Activated CD4-positive, alpha-beta memory T cell treated with anti-CD3 and anti-CD28 coated beads for 36 hours (primary cell): ENCODE measurements around the gene NEUROD2. TPM values are rescaled to one million over a fixed set of nuclear protein-coding genes. Genes with fewer than 3 reads are reported as not detected.
"Not testable (repeated sequence)": the region's sequence is repeated elsewhere in the genome, so short reads cannot be mapped to it uniquely, and the experiment has no call there.

Source experiments
- CTCF ChIA-PET: fragments of 350-600 bp; sonication (Branson Sonifier 250); formaldehyde crosslinking; loops from one replicate; lab custom pipeline; 2021; ENCODE audit warnings: antibody characterized with exemption, inconsistent platforms; lab: Charles Lee
- POLR2A ChIA-PET: fragments of 350-600 bp; sonication (Branson Sonifier 250); formaldehyde crosslinking; loops from one replicate; lab custom pipeline; 2021; ENCODE audit warnings: antibody characterized with exemption; lab: Charles Lee
- DNase-seq: peaks from one replicate; pipeline ENCODE4 v3.0.0-alpha.2; 2020
- H3K27ac Mint-ChIP-seq: one replicate; pipeline ENCODE4 v1.8.0; 2021; ENCODE audit warnings: mixed read lengths
- H3K27me3 Mint-ChIP-seq: one replicate; pipeline ENCODE4 v1.8.0; 2021; ENCODE audit warnings: mixed read lengths
- H3K36me3 Mint-ChIP-seq: one replicate; pipeline ENCODE4 v1.8.0; 2021; ENCODE audit warnings: mixed read lengths
- H3K4me1 Mint-ChIP-seq: one replicate; pipeline ENCODE4 v1.8.0; 2021; ENCODE audit warnings: low read depth, mixed read lengths
- H3K4me3 Mint-ChIP-seq: one replicate; pipeline ENCODE4 v1.8.0; 2021; ENCODE audit warnings: mild to moderate bottlenecking, mixed read lengths
- H3K9me3 Mint-ChIP-seq: one replicate; pipeline ENCODE4 v1.8.0; 2021; ENCODE audit warnings: mixed read lengths
- intact Hi-C: fragments of 100-400 bp; cut with micrococcal nuclease; formaldehyde crosslinking; loops from one replicate; pipeline ENCODE4 v1.15.1; 2023
- total RNA-seq, 2 experiments: library from RNA; stranded (reverse); gene quantifications; one replicate each; pipeline ENCODE4 v1.2.3, GENCODE V29; 2021

NEUROD2 gene
- total RNA-seq, 2 experiments from 2014 or later: not detected

DNA sequence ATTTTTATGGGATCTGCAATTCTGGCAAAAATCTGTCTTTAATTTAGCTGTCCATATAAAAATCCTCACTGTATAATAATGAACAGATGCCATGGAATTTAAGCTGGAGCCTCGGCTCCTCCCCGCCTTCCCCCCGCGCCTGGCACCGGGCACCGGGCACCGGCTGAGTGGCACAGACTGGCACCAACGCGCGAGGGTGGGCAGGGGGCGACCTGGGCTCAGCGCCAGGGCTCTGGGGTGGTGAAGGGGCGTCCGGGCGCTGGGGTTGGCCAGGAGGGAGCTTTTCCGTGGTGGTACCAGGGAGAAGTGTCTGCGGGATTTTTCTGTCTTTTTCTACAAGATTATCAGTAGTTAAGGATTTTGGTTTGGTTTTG lies 9.1 kb downstream of the NEUROD2 start:
- Mint-ChIP-seq H3K9me3 (no peaks in the 10 kb centered on the region), H3K36me3 (no peaks in the 10 kb centered on the region), H3K27me3 (peaks cover 79% of the 10 kb centered on the region), H3K4me1 (peaks cover 32% of the 10 kb centered on the region), H3K4me3 (no peak overlapping the region), H3K27ac (no peak overlapping the region)
- ChIA-PET POLR2A (no interaction called here), CTCF (interaction anchor here (1.5 to 2.1 kb wide), 2 partner anchors 22 kb away, joined by 3 to 16 read pairs; no protein-coding TSS in a partner anchor)
- intact Hi-C loops: no loop called here
- no peak for DNase-seq

DNA sequence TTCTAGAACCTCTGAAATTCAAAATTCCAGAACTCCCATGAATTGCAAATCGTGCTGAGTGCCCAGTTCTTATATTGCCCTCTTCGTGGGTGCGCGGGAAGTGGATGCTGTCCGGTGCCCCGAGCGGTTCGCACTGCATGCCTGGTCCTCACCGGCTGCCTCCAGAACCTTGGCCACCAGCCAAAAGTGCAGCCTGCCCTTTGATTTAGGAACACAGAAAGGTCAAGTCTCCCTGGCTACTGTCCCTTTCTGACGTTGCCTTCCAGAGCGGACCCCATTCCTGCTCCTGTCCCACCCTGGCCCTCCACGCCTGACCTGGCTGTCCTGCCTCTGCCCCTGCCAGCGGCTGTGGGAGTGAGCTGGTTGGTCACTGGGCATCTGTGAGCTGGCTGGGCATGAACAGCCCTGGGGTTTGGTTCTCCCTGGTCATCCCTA lies 9.7 kb downstream of the NEUROD2 start:
- no peak overlapping the region for H3K27ac Mint-ChIP-seq
- H3K9me3 Mint-ChIP-seq: no peaks in the 10 kb centered on the region
- intact Hi-C loops: no loop called here
- peaks cover 27% of the 10 kb centered on the region for H3K4me1 Mint-ChIP-seq
- ChIA-PET CTCF (interaction anchor here (1.0 to 2.1 kb wide), 4 partner anchors 21 to 56 kb away, joined by 3 to 16 read pairs (median 3); no protein-coding TSS in a partner anchor), POLR2A (no interaction called here)
- H3K4me3 Mint-ChIP-seq: no peak overlapping the region
- no peak for DNase-seq
- H3K36me3 Mint-ChIP-seq: no peaks in the 10 kb centered on the region
- H3K27me3 Mint-ChIP-seq: peaks cover 77% of the 10 kb centered on the region

DNA sequence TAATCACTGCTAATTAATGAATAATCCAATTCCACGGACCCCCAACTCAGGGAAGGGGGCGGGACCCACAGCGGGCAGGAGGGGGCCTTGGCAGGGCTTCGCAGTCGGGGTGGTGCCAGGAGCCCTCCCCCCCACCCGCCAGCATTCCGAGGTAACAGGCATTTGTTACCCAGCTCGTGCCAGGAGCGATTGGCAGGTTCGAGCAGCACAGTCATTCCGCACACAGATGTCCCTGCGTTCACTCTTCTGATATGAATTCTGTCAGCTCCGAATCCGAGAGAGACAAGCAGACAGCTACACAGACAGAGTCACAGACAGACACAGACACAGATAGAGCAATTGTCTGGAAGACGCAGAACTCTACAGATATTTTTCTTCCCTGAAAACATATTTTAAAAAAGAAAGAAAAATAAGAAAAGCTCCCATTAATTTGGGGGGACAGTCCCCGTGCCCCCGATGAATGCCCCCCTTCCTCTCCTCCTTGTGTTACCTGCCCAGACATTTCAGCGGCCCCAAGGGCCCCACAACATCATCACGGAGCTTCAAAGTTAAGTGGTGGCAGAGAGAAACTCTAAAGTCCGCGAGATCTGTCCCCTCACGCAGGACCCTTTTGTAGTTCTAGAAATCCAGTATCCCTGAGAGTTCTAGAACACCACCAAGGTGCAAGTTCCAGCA lies 10.2 kb downstream of the NEUROD2 start:
- CTCF ChIA-PET: interaction anchor here (1.0 to 2.1 kb wide), 4 partner anchors 21 to 56 kb away, joined by 3 to 16 read pairs (median 3); no protein-coding TSS in a partner anchor
- intact Hi-C loops: no loop called here
- DNase-seq: no peak
- H3K27ac Mint-ChIP-seq: no peak overlapping the region
- H3K4me1 Mint-ChIP-seq: peaks cover 27% of the 10 kb centered on the region
- H3K4me3 Mint-ChIP-seq: no peak overlapping the region
- H3K36me3 Mint-ChIP-seq: no peaks in the 10 kb centered on the region
- POLR2A ChIA-PET: no interaction called here
- peaks cover 72% of the 10 kb centered on the region for H3K27me3 Mint-ChIP-seq
- no peaks in the 10 kb centered on the region for H3K9me3 Mint-ChIP-seq

DNA sequence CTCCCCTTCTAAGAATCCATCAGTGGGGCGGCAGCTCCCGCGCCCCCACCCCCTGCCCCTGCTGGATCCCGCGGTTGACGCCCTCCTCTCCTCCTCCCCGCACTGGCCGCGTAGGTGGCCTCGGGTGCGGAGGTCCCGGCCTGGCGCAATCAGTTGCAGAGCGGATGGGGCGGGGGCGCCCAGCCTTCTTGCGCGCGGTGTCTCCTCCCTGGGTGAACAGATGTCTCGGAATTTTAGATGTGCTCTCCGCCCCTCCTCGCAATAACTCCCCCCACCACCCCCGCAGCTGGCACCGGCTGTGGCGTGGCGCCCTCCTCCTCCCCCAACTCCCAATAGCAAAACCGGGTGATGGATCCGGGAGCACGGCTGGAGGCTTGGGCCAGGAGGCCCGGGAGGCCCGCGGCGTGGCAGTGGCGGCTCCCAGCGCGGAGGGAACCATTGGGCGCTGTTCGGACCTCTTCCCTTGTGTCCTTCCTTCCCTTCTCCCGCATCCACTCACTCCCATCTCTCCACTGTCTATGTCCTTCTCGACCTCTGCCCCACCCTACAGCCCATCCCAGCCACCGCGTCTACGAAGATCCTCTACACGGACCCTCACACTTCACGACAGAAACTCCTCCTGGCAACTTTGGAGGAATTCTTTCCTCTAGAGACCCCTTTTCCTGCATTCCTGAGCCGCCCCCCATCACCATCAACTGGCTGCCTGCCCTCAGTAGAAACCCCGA lies 11.0 kb downstream of the NEUROD2 start:
- Mint-ChIP-seq H3K27me3 (peaks cover 68% of the 10 kb centered on the region), H3K9me3 (no peaks in the 10 kb centered on the region), H3K27ac (no peak overlapping the region), H3K4me3 (no peak overlapping the region), H3K4me1 (peaks cover 27% of the 10 kb centered on the region), H3K36me3 (no peaks in the 10 kb centered on the region)
- ChIA-PET CTCF (interaction anchor here (1.0 to 2.1 kb wide), 2 partner anchors 22 to 24 kb away, joined by 3 to 16 read pairs; no protein-coding TSS in a partner anchor), POLR2A (no interaction called here)
- DNase-seq: no peak
- intact Hi-C loops: no loop called here

DNA sequence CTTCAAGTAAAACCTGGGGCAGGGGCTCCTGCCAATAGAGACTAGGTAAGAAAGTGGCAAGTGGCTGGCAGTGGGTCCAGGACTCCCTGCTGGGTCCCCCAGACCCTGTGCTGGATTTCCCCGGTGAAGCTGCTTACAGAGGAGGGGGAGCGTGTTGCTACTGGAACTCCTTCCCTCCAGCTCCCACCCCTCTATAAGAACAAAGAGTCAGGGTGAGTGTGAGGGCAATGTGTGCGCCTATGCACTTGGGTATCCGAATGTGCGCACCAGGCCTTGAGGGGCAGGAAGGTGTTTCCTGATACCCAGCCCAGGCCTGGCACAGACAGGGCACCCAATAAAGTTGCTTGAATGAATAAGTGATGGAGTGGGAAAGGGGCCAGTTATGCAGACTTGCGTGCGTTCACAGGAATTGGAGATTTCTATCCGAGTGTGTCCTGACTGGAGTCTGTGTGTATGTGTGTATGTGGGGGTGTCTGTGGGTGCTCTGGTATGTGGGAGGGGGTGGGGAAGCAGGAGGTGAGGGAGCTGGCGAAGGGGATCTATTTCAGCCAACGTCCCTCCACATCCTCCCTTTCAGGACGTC lies 11.7 kb downstream of the NEUROD2 start:
- peaks cover 61% of the 10 kb centered on the region for H3K27me3 Mint-ChIP-seq
- H3K4me3 Mint-ChIP-seq: no peak overlapping the region
- H3K36me3 Mint-ChIP-seq: no peaks in the 10 kb centered on the region
- CTCF ChIA-PET: interaction anchor here (1.2 kb wide), 1 partner anchor 26 kb away, joined by 3 read pairs; no protein-coding TSS in a partner anchor
- no peak overlapping the region for H3K27ac Mint-ChIP-seq
- intact Hi-C loops: no loop called here
- no peak for DNase-seq
- POLR2A ChIA-PET: no interaction called here
- H3K4me1 Mint-ChIP-seq: peaks cover 27% of the 10 kb centered on the region
- H3K9me3 Mint-ChIP-seq: no peaks in the 10 kb centered on the region

DNA sequence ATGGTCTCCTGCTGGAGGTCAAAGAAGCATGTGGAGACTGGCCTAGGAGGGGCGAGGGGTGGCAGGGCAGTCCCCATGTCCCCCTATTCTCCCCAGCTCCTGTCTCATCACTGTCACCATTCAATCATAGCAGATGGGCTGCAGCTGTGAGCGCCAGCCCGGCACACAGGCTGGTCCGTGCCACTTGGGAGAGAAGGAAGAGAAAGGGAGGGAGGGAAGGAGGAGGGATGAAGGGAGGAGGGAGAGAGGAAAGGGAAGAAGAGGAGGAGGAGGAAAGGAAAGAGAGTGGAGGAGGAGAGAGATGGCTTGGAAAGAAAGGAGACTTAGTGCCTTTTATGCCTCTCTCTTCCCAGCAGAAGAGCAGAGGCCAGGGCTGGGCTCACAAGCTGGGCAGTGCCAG lies 12.4 kb downstream of the NEUROD2 start:
- intact Hi-C loops: no loop called here
- Mint-ChIP-seq H3K36me3 (no peaks in the 10 kb centered on the region), H3K9me3 (no peaks in the 10 kb centered on the region), H3K27me3 (peaks cover 56% of the 10 kb centered on the region), H3K4me3 (no peak overlapping the region), H3K4me1 (peaks cover 27% of the 10 kb centered on the region), H3K27ac (no peak overlapping the region)
- POLR2A ChIA-PET: no interaction called here
- CTCF ChIA-PET: interaction anchor here (1.2 kb wide), 1 partner anchor 26 kb away, joined by 3 read pairs; no protein-coding TSS in a partner anchor
- DNase-seq: no peak

DNA sequence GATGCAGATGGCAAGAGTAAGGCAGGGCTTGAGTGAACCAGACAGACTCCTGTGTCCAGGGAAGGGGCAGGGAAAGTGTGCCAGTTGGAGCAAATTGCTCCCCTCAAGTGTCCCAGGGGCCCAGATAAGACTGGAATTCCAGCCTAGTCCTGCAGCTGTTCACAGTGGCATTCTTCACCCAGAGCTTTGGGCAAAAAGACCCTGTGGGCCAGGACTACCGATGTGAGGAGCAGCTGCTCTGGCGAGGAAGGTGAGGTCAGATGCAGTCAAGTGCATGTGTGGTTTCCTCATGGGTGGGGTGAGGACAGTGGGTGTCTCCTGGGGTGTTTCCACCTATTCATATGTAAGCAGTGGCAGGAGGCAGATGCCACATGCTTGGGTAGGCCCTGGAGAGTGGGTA lies 14.3 kb downstream of the NEUROD2 start:
- H3K4me1 Mint-ChIP-seq: peaks cover 17% of the 10 kb centered on the region
- POLR2A ChIA-PET: no interaction called here
- CTCF ChIA-PET: interaction anchor here (1.0 kb wide), 1 partner anchor 28 kb away, joined by 3 read pairs; no protein-coding TSS in a partner anchor
- no peaks in the 10 kb centered on the region for H3K36me3 Mint-ChIP-seq
- DNase-seq: no peak
- peaks cover 50% of the 10 kb centered on the region for H3K27me3 Mint-ChIP-seq
- intact Hi-C loops: no loop called here
- H3K9me3 Mint-ChIP-seq: no peaks in the 10 kb centered on the region
- no peak overlapping the region for H3K27ac Mint-ChIP-seq
- no peak overlapping the region for H3K4me3 Mint-ChIP-seq

DNA sequence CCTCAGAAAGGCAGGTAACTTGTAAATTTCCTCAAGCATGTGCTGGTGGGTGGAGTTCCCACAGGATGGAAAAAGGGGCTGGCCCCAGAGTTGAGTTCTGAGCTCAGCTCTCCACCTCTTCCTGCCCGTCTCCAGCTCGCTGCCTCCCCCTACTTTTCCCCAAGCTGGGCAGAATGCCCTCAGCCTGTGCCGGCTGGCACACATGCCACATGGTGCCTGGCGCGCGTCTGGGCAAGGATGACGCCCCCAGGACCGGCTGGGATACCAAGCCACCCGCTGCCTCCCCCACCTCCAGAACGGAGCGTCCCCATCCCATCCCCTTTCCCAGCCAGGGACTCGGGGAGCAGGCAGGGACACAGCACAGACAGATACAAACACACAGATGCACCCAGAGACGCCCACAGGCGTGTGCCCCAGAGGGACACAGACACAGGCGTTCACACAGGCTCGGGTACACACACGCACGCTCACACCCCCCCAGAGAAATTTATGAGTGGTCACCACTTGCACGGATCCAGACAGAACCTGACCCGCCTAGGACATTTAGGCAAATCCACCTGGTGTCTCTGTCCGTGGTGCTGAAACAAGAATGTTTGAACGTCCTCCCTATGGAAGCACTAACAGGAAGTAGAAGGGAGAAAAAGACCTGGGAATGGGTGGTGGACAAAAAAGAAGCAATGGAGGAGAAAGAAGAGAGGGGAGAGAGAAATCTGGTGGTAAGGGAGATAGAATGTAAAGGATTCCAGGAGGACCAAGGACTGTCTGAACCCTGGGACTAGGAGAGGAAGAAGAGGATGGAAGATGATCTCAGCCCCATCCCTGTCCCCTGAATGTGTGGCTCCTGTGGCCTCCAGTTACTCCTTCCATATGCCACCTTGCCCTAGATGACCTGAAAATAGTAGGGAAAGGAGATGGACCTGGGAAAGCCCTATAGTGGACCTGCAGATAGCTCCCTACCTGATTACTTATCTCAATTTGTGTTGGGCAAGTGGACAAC lies 15.5 kb downstream of the NEUROD2 start:
- Mint-ChIP-seq H3K4me1 (peaks cover 6% of the 10 kb centered on the region), H3K9me3 (no peaks in the 10 kb centered on the region), H3K27me3 (peaks cover 40% of the 10 kb centered on the region), H3K27ac (no peak overlapping the region), H3K4me3 (no peak overlapping the region), H3K36me3 (no peaks in the 10 kb centered on the region)
- peak; percentile 38 for DNase-seq
- ChIA-PET POLR2A (no interaction called here), CTCF (interaction anchor here (1.0 kb wide), 1 partner anchor 29 kb away, joined by 3 read pairs; no protein-coding TSS in a partner anchor)
- intact Hi-C loops: no loop called here

DNA sequence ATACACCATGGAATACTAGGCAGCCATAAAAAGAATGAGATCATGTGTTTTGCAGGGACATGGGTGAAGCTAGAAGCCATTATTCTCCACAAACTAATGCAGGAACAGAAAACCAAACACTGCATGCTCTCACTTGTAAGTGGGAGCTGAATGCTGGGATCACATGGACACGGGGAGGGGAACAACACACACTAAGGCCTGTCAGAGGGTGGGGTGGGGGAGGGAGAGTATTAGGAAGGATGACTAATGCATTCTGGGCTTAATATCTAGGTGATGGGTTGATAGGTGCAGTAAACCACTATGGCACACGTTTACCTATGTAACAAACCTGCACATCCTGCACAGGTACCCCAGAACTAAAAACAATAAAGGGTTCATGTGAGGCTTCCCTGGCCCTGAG lies 17.5 kb downstream of the NEUROD2 start:
- DNase-seq, H3K4me1 Mint-ChIP-seq, H3K4me3 Mint-ChIP-seq, H3K36me3 Mint-ChIP-seq, H3K27ac Mint-ChIP-seq, POLR2A ChIA-PET, intact Hi-C loops, H3K9me3 Mint-ChIP-seq: not testable (repeated sequence)
- H3K27me3 Mint-ChIP-seq: peaks cover 28% of the 10 kb centered on the region
- CTCF ChIA-PET: interaction anchor here (2.3 to 2.4 kb wide), 2 partner anchors 31 to 42 kb away, joined by 5 to 6 read pairs; no protein-coding TSS in a partner anchor

DNA sequence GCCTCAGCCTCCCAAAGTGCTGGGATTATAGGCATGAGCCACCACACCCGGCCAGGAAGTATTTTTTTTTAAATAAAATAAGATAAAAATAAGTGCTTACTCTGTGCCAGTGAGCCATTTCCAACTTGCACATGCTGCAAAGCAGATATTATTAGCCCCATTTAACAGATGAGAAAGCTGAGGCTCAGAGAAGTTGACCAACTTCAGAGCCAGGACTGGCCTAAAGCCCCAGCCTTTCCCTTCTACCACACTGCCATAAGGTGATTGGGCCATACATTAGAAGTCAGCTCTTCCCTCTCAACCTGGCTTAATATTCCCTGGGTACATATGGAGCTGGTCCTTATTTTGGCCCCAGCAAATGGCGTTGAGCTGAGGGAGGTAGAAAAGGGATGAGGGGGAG lies 25.1 kb downstream of the NEUROD2 start:
- H3K4me1 Mint-ChIP-seq: no peaks in the 10 kb centered on the region
- ChIA-PET POLR2A (no interaction called here), CTCF (interaction anchor here (1.5 kb wide), 1 partner anchor 41 kb away, joined by 7 read pairs; no protein-coding TSS in a partner anchor)
- no peak overlapping the region for H3K4me3 Mint-ChIP-seq
- intact Hi-C loops: no loop called here
- DNase-seq: no peak
- peaks cover 3% of the 10 kb centered on the region for H3K27me3 Mint-ChIP-seq
- H3K27ac Mint-ChIP-seq: no peak overlapping the region
- peaks cover 4% of the 10 kb centered on the region for H3K36me3 Mint-ChIP-seq
- no peaks in the 10 kb centered on the region for H3K9me3 Mint-ChIP-seq

DNA sequence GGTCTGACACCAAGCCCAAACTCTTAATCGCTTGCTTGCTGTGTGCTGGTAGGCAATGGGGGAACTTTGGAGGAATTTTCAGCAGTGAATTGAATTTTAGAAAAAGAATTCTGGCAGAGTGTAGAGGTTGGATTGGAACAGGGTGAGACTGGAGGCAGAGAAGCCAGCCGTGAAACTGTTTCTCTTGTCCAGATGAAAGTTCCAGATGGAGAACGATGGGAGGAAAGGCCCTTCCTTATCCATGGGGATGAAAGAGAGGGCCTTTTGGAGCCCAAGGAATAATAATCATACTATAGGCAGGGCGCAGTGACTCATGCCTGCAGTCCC lies 26.0 kb downstream of the NEUROD2 start:
- Mint-ChIP-seq H3K27me3 (peaks cover under 1% of the 10 kb centered on the region), H3K4me3 (no peak overlapping the region), H3K4me1 (no peaks in the 10 kb centered on the region), H3K36me3 (peaks cover 2% of the 10 kb centered on the region), H3K27ac (no peak overlapping the region), H3K9me3 (no peaks in the 10 kb centered on the region)
- ChIA-PET CTCF (interaction anchor here (1.0 to 1.8 kb wide), 2 partner anchors 34 to 40 kb away, joined by 4 to 5 read pairs; no protein-coding TSS in a partner anchor), POLR2A (no interaction called here)
- intact Hi-C loops: no loop called here
- no peak for DNase-seq
